Ishikawa (cell line): ENCODE data around the gene TMEM238.

Experiments used
- CEBPB ChIP-seq: IDR thresholded peaks from 2 replicates; pipeline ENCODE4 v1.6.1; 2012
- CREB1 ChIP-seq: IDR thresholded peaks from 2 replicates; pipeline ENCODE4 v1.6.1; 2012; ENCODE audit warnings: low read depth
- EGR1 ChIP-seq: IDR thresholded peaks from 2 replicates; pipeline ENCODE4 v1.6.1; 2012
- EP300 ChIP-seq: IDR thresholded peaks from 2 replicates; pipeline ENCODE4 v1.6.1; 2012; ENCODE audit warnings: borderline replicate concordance
- FOXM1 ChIP-seq: IDR thresholded peaks from 2 replicates; pipeline ENCODE4 v1.6.1; 2012; ENCODE audit warnings: low read depth, borderline replicate concordance
- NFIC ChIP-seq: IDR thresholded peaks from 2 replicates; pipeline ENCODE4 v1.6.1; 2012
- RAD21 ChIP-seq: IDR thresholded peaks from 2 replicates; pipeline ENCODE4 v1.6.1; 2012; ENCODE audit warnings: low read depth
- REST ChIP-seq: IDR thresholded peaks from 2 replicates; pipeline ENCODE4 v1.6.1; 2012; ENCODE audit warnings: low read depth, mild to moderate bottlenecking
- TAF1 ChIP-seq: IDR thresholded peaks from 2 replicates; pipeline ENCODE4 v1.6.1; 2012; ENCODE audit warnings: low read depth, mild to moderate bottlenecking
- TCF12 ChIP-seq: IDR thresholded peaks from 2 replicates; pipeline ENCODE4 v1.6.1; 2012; ENCODE audit warnings: low read depth
- TEAD4 ChIP-seq: IDR thresholded peaks from 2 replicates; pipeline ENCODE4 v1.6.1; 2012
- YY1 ChIP-seq: IDR thresholded peaks from 2 replicates; pipeline ENCODE4 v1.6.1; 2012; ENCODE audit warnings: low read depth
- ZBTB7A ChIP-seq: IDR thresholded peaks from 2 replicates; pipeline ENCODE4 v1.6.1; 2012; ENCODE audit warnings: low read depth
- TF ChIP-seq, protein P1 (sequence below): IDR thresholded peaks from 2 replicates; pipeline ENCODE4 v1.6.1; 2012
- TF ChIP-seq, protein P2 (sequence below): IDR thresholded peaks from 2 replicates; pipeline ENCODE4 v1.6.1; 2012

The TMEM238 gene

DNA sequence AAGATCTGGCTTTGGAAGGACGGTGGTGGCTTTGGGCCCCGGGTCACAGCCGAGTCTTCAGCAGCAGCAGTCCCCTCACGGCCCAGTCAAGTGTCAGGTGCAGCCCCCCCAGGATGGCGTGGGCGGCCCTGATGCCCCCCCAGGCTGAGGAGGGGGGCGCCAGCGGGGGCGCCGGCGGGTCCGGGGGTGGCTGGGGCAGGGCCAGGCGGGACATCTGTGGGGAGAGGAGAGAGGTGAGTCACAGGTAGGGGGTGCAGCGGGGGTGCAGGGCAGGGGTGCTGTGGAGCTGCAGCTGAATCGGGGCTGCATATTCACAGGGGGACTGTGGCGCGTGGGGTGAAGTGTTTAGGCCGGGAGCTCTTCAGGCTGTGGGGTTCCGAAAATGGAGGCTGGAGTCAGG lies 18.1 kb downstream of the TMEM238 start:
- TF ChIP-seq FOXM1 = no peak
- TF ChIP-seq REST = no peak
- no peak for TF ChIP-seq CEBPB
- TF ChIP-seq, protein P1, sequence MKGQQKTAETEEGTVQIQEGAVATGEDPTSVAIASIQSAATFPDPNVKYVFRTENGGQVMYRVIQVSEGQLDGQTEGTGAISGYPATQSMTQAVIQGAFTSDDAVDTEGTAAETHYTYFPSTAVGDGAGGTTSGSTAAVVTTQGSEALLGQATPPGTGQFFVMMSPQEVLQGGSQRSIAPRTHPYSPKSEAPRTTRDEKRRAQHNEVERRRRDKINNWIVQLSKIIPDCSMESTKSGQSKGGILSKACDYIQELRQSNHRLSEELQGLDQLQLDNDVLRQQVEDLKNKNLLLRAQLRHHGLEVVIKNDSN = no peak
- TF ChIP-seq NFIC = no peak
- TF ChIP-seq ZBTB7A = no peak
- TF ChIP-seq, protein P2, sequence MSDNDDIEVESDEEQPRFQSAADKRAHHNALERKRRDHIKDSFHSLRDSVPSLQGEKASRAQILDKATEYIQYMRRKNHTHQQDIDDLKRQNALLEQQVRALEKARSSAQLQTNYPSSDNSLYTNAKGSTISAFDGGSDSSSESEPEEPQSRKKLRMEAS = no peak
- TF ChIP-seq TEAD4 = no peak
- TF ChIP-seq TAF1 = no peak
- no peak for TF ChIP-seq YY1
- no peak for TF ChIP-seq TCF12

- TF ChIP-seq TEAD4 = no peak
- no peak for TF ChIP-seq ZBTB7A
These were observed 18.8 kb downstream of the TMEM238 start for GRCh38 chr19:55365245-55365644.

GRCh38 chr19:55362990-55363716 lies 20.9 kb downstream of the TMEM238 start, which contains the start of gene GARIN5B:
Gene GARIN5B (minus strand): TSS chr19:55363260. CDS start chr19:55363066, 194 bp downstream.
- TF ChIP-seq RAD21 (no peak), EP300 (no peak), YY1 (no peak), FOXM1 (no peak), TCF12 (no peak), TAF1 (no peak), REST (no peak), ZBTB7A (no peak), EGR1 (no peak), TEAD4 (no peak), CEBPB (no peak), NFIC (no peak), CREB1 (no peak)
- TF ChIP-seq, protein P1 = no peak

DNA sequence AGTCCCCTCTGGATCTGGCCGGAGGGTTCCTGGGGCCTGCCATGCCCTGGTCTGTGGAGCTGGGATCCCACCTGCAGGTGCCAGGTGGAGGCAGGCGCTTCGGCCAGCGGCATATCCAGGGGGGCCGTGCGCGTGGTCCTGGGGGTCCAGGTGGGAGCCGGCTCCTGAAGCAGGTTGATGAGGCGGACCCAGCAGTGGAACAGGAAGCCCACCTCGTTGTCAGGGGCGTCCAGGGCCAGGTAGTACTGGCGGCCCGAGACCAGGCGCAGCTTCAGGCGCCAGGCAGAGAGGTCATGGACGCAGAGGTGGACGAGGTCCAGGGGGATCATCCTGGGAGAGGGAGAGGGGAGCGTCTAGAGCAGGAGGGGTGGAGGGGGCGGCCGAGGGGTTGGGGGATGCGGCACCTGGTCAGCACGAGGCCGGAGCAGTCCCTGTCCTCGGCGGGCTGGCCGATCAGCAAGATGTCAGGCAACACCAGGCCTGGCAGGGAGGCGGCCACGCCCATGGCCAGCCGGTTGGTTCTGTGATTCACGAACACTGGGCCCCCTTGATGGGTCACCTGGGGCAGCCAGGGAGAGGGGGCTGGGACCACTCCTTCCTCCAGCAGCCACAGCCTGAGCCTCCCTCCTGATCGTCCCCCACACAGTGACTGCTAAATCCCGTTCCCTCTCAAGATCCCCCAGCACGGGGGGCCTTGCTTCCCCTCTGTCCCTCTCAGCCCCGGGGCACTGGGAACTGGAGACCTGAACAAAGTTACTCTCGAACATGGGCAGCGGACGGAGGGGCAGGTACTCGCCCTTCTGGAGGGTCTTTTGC lies 21.7 kb downstream of the TMEM238 start:
- TF ChIP-seq EP300 (no peak), NFIC (no peak), TAF1 (no peak), EGR1 (no peak), ZBTB7A (no peak), FOXM1 (no peak), YY1 (no peak), RAD21 (no peak), TEAD4 (no peak), REST (no peak), CEBPB (no peak), CREB1 (no peak), TCF12 (no peak)
- TF ChIP-seq, protein P2 = no peak
- TF ChIP-seq, protein P1 = no peak
